GM12878 (cell line): ENCODE measurements around the gene PCDHA1.

Source experiments
- CHD1 ChIP-seq: IDR thresholded peaks from 2 replicates; pipeline ENCODE4 v1.6.1; 2012; ENCODE audit warnings: low read depth, low read length, improper control_type of control experiment
- CREB1 ChIP-seq: IDR thresholded peaks from 2 replicates; pipeline ENCODE4 v1.6.1; 2012; ENCODE audit warnings: low read depth, mild to moderate bottlenecking, inconsistent platforms
- CTCF ChIP-seq, 3 experiments: IDR thresholded peaks in 2 of 3; conservative IDR thresholded peaks in 1 of 3; 2 replicates each; pipeline ENCODE4 v1.5.1; 2011; ENCODE audit warnings: low read depth in 3 of 3, low read length in 3 of 3, mild to moderate bottlenecking in 3 of 3, control low read depth in 2 of 3, moderate library complexity in 2 of 3, inconsistent platforms in 1 of 3, mixed read lengths in 1 of 3; ENCODE audit not compliant: control insufficient read depth in 2 of 3, insufficient read depth in 1 of 3; ENCODE audit errors: extremely low read depth in 1 of 3
- EZH2 ChIP-seq: IDR thresholded peaks from 2 replicates; pipeline ENCODE4 v1.6.1; 2012; ENCODE audit warnings: low read depth, mild to moderate bottlenecking, control low read depth, inconsistent platforms, low read length, borderline replicate concordance; ENCODE audit not compliant: control insufficient read depth
- HDGF ChIP-seq: fragments of 450-650 bp; IDR thresholded peaks from 2 replicates; pipeline ENCODE4 v1.6.1; 2016; ENCODE audit warnings: antibody characterized with exemption
- POLR2A ChIP-seq: IDR thresholded peaks from 2 replicates; pipeline ENCODE4 v1.6.1; 2011; ENCODE audit warnings: low read depth, mild to moderate bottlenecking, low read length
- SP1 ChIP-seq: IDR thresholded peaks from one replicate; pipeline ENCODE4 v1.6.1; 2011; ENCODE audit warnings: low read depth, low read length
- TF ChIP-seq, protein P1 (sequence below): fragments of 450-650 bp; formaldehyde crosslinking; IDR thresholded peaks from 2 replicates; pipeline ENCODE4 v1.5.0; 2022; ENCODE audit warnings: mild to moderate bottlenecking, missing genetic modification characterization
- TF ChIP-seq, protein P2 (sequence below): fragments of 450-650 bp; IDR thresholded peaks from 2 replicates; pipeline ENCODE4 v1.6.1; 2017; ENCODE audit warnings: mild to moderate bottlenecking

DNA sequence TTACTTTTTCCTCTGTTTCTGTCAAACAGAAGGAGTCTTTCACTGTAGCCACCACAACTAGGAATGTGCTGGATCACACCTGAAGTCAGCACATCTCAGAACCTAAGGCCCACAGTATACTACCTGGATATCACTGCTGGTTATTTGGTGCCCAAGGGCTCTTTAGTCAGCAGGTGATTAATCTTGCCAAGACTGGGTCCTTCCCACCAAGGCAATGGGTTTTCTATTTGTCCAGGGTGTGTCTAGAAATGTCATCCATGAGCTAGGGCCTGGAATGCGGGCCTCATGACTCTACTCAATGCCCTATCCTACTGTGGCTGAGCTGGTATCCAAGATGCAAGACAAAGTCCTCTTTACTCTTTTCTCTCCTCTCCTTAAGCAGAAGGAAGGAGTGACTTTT is 130.4 kb downstream of the PCDHA1 start:
- TF ChIP-seq CREB1 (no peak), HDGF (no peak), CTCF (IDR thresholded peaks at IDR 0.05 in 2 of 3, conservative IDR thresholded peaks at IDR 0.05 in 1 of 3; ENCODE audit: control insufficient read depth in 2 of 3, extremely low read depth in 1 of 3, insufficient read depth in 1 of 3, low read depth in 3 of 3, low read length in 3 of 3) (no peak), POLR2A (no peak), EZH2 (no peak), CHD1 (no peak), SP1 (no peak)
- TF ChIP-seq, protein P1, sequence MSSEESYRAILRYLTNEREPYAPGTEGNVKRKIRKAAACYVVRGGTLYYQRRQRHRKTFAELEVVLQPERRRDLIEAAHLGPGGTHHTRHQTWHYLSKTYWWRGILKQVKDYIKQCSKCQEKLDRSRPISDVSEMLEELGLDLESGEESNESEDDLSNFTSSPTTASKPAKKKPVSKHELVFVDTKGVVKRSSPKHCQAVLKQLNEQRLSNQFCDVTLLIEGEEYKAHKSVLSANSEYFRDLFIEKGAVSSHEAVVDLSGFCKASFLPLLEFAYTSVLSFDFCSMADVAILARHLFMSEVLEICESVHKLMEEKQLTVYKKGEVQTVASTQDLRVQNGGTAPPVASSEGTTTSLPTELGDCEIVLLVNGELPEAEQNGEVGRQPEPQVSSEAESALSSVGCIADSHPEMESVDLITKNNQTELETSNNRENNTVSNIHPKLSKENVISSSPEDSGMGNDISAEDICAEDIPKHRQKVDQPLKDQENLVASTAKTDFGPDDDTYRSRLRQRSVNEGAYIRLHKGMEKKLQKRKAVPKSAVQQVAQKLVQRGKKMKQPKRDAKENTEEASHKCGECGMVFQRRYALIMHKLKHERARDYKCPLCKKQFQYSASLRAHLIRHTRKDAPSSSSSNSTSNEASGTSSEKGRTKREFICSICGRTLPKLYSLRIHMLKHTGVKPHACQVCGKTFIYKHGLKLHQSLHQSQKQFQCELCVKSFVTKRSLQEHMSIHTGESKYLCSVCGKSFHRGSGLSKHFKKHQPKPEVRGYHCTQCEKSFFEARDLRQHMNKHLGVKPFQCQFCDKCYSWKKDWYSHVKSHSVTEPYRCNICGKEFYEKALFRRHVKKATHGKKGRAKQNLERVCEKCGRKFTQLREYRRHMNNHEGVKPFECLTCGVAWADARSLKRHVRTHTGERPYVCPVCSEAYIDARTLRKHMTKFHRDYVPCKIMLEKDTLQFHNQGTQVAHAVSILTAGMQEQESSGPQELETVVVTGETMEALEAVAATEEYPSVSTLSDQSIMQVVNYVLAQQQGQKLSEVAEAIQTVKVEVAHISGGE (CRISPR knock-in tag): no peak
- TF ChIP-seq, protein P2, sequence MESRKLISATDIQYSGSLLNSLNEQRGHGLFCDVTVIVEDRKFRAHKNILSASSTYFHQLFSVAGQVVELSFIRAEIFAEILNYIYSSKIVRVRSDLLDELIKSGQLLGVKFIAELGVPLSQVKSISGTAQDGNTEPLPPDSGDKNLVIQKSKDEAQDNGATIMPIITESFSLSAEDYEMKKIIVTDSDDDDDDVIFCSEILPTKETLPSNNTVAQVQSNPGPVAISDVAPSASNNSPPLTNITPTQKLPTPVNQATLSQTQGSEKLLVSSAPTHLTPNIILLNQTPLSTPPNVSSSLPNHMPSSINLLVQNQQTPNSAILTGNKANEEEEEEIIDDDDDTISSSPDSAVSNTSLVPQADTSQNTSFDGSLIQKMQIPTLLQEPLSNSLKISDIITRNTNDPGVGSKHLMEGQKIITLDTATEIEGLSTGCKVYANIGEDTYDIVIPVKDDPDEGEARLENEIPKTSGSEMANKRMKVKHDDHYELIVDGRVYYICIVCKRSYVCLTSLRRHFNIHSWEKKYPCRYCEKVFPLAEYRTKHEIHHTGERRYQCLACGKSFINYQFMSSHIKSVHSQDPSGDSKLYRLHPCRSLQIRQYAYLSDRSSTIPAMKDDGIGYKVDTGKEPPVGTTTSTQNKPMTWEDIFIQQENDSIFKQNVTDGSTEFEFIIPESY: no peak
